Measurements from ENCODE around the gene RAD51C. TPM values are rescaled to one million over a fixed set of nuclear protein-coding genes. Genes with fewer than 3 reads are reported as not detected.

The RAD51C gene
- total RNA-seq, 1 experiment from 2014 or later = 15.2 TPM

DNA sequence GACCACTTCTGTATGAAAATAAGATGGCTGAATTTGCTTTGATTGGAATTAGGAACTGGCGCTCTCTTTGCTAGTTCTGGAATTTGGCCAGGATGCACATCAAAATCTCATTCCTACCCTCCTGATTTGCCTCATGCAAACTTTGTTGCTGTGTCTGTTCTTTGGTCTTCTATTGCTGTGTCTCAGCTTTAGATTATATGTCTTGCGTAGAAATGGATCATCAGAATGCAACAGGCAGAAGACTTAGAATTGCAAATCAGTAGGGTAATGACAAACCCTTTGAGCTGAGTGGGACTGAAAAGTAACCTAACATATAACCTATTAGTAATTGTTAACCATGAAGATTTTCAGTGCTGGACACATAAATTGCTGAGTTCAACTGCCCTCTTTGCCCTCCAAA, 30.3 kb downstream of the RAD51C start (continued):
- TF ChIP-seq KAT7 (CRISPR knock-in tag; IDR thresholded peaks at IDR 0.05; ENCODE audit: borderline replicate concordance) (no peak), TEAD4 (CRISPR knock-in tag; IDR thresholded peaks at IDR 0.05) (no peak), GRHL2 (CRISPR knock-in tag; IDR thresholded peaks at IDR 0.05; ENCODE audit: insufficient replicate concordance, severe bottlenecking) (no peak), ZNF263 (CRISPR knock-in tag; IDR thresholded peaks at IDR 0.05; ENCODE audit: low read depth) (no peak), RELA (CRISPR knock-in tag; IDR thresholded peaks at IDR 0.05; ENCODE audit: borderline replicate concordance) (no peak), IRF2 (CRISPR knock-in tag; IDR thresholded peaks at IDR 0.05; ENCODE audit: borderline replicate concordance, low read depth) (no peak), ZNF317 (CRISPR knock-in tag; IDR thresholded peaks at IDR 0.05; ENCODE audit: borderline replicate concordance, low read depth) (no peak)

DNA sequence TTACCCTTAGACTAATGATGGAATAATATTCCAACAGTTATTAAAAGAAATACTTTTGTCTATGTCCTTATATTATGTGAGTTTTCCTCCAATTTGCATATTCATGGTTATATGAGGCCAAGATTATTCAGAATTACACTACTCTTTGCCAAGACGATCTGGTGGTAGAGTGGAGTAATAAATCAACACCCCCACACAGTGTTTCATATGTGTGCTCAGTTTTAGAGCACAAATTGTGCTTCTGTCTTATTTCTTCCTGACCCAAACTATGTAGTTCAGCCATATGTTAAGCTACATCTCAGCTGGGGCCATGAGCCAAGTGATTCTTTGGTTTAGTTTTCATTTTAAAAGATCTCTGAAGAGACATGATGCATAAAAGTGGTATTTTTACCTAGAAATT, 36.4 kb downstream of the RAD51C start:
- Mint-ChIP-seq H3K36me3 (no peaks in the 10 kb centered on the region), H3K4me1 (no peaks in the 10 kb centered on the region), H3K9me3 (no peaks in the 10 kb centered on the region), H3K27me3 (ENCODE audit: low read depth) (no peaks in the 10 kb centered on the region), H3K4me3 (no peak overlapping the region), H3K27ac (no peak overlapping the region)
- POLR2A ChIA-PET = no interaction called here
- TF ChIP-seq, protein P1, sequence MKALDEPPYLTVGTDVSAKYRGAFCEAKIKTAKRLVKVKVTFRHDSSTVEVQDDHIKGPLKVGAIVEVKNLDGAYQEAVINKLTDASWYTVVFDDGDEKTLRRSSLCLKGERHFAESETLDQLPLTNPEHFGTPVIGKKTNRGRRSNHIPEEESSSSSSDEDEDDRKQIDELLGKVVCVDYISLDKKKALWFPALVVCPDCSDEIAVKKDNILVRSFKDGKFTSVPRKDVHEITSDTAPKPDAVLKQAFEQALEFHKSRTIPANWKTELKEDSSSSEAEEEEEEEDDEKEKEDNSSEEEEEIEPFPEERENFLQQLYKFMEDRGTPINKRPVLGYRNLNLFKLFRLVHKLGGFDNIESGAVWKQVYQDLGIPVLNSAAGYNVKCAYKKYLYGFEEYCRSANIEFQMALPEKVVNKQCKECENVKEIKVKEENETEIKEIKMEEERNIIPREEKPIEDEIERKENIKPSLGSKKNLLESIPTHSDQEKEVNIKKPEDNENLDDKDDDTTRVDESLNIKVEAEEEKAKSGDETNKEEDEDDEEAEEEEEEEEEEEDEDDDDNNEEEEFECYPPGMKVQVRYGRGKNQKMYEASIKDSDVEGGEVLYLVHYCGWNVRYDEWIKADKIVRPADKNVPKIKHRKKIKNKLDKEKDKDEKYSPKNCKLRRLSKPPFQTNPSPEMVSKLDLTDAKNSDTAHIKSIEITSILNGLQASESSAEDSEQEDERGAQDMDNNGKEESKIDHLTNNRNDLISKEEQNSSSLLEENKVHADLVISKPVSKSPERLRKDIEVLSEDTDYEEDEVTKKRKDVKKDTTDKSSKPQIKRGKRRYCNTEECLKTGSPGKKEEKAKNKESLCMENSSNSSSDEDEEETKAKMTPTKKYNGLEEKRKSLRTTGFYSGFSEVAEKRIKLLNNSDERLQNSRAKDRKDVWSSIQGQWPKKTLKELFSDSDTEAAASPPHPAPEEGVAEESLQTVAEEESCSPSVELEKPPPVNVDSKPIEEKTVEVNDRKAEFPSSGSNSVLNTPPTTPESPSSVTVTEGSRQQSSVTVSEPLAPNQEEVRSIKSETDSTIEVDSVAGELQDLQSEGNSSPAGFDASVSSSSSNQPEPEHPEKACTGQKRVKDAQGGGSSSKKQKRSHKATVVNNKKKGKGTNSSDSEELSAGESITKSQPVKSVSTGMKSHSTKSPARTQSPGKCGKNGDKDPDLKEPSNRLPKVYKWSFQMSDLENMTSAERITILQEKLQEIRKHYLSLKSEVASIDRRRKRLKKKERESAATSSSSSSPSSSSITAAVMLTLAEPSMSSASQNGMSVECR (CRISPR knock-in tag; IDR thresholded peaks at IDR 0.05; ENCODE audit: borderline replicate concordance) = no peak
- TF ChIP-seq, protein P2, sequence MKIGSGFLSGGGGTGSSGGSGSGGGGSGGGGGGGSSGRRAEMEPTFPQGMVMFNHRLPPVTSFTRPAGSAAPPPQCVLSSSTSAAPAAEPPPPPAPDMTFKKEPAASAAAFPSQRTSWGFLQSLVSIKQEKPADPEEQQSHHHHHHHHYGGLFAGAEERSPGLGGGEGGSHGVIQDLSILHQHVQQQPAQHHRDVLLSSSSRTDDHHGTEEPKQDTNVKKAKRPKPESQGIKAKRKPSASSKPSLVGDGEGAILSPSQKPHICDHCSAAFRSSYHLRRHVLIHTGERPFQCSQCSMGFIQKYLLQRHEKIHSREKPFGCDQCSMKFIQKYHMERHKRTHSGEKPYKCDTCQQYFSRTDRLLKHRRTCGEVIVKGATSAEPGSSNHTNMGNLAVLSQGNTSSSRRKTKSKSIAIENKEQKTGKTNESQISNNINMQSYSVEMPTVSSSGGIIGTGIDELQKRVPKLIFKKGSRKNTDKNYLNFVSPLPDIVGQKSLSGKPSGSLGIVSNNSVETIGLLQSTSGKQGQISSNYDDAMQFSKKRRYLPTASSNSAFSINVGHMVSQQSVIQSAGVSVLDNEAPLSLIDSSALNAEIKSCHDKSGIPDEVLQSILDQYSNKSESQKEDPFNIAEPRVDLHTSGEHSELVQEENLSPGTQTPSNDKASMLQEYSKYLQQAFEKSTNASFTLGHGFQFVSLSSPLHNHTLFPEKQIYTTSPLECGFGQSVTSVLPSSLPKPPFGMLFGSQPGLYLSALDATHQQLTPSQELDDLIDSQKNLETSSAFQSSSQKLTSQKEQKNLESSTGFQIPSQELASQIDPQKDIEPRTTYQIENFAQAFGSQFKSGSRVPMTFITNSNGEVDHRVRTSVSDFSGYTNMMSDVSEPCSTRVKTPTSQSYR (CRISPR knock-in tag; IDR thresholded peaks at IDR 0.05) = no peak
- TF ChIP-seq TP53 (CRISPR knock-in tag; IDR thresholded peaks at IDR 0.05) = no peak
- no peak for TF ChIP-seq TCF7 (CRISPR knock-in tag; IDR thresholded peaks at IDR 0.05; ENCODE audit: low read depth)
- TF ChIP-seq, protein P3, sequence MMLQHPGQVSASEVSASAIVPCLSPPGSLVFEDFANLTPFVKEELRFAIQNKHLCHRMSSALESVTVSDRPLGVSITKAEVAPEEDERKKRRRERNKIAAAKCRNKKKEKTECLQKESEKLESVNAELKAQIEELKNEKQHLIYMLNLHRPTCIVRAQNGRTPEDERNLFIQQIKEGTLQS (CRISPR knock-in tag; conservative IDR thresholded peaks at IDR 0.05) = no peak
- DNase-seq (ENCODE audit: low spot score) (no peak), ATAC-seq (no peak)
- CTCF ChIA-PET = no interaction called here

DNA sequence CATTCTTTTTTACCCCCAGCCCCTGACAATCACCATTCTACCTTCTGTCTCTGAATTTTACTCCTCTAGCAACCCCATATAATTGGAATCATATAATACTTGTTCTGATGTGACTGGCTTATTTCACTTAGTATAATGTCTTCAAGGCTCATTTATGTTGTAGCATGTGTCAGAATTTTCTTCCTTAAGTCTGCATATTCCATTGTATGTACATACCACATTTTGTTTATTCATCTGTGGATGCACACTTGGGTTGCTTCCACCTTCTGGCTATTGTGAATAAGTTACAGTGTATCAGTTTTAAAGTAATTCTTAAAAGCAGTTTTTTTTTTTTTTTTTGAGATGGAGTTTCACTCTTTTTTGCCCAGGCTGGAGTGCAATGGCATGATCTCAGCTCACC, 38.5 kb downstream of the RAD51C start:
- Mint-ChIP-seq H3K4me3 (no peak overlapping the region), H3K36me3 (no peaks in the 10 kb centered on the region), H3K27ac (no peak overlapping the region), H3K27me3 (ENCODE audit: low read depth) (no peaks in the 10 kb centered on the region), H3K9me3 (no peaks in the 10 kb centered on the region), H3K4me1 (no peaks in the 10 kb centered on the region)
- DNase-seq (ENCODE audit: low spot score) = no peak
- no peak for ATAC-seq
- POLR2A ChIA-PET = no interaction called here
- CTCF ChIA-PET = interaction anchor here (1.4 kb wide), 1 partner anchor 20 kb away, joined by 5 read pairs; no protein-coding TSS in a partner anchor
- TF ChIP-seq, protein P4, sequence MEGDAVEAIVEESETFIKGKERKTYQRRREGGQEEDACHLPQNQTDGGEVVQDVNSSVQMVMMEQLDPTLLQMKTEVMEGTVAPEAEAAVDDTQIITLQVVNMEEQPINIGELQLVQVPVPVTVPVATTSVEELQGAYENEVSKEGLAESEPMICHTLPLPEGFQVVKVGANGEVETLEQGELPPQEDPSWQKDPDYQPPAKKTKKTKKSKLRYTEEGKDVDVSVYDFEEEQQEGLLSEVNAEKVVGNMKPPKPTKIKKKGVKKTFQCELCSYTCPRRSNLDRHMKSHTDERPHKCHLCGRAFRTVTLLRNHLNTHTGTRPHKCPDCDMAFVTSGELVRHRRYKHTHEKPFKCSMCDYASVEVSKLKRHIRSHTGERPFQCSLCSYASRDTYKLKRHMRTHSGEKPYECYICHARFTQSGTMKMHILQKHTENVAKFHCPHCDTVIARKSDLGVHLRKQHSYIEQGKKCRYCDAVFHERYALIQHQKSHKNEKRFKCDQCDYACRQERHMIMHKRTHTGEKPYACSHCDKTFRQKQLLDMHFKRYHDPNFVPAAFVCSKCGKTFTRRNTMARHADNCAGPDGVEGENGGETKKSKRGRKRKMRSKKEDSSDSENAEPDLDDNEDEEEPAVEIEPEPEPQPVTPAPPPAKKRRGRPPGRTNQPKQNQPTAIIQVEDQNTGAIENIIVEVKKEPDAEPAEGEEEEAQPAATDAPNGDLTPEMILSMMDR (IDR thresholded peaks at IDR 0.05) = no peak
- TF ChIP-seq, protein P5, sequence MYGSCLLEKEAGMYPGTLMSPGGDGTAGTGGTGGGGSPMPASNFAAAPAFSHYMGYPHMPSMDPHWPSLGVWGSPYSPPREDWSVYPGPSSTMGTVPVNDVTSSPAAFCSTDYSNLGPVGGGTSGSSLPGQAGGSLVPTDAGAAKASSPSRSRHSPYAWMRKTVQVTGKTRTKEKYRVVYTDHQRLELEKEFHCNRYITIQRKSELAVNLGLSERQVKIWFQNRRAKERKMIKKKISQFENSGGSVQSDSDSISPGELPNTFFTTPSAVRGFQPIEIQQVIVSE (CRISPR knock-in tag; IDR thresholded peaks at IDR 0.05; ENCODE audit: borderline replicate concordance) = no peak
- TF ChIP-seq SMAD3 (CRISPR knock-in tag; IDR thresholded peaks at IDR 0.05; ENCODE audit: borderline replicate concordance) = no peak
- TF ChIP-seq TEAD1 (CRISPR knock-in tag; IDR thresholded peaks at IDR 0.05) = no peak
- TF ChIP-seq, protein P6, sequence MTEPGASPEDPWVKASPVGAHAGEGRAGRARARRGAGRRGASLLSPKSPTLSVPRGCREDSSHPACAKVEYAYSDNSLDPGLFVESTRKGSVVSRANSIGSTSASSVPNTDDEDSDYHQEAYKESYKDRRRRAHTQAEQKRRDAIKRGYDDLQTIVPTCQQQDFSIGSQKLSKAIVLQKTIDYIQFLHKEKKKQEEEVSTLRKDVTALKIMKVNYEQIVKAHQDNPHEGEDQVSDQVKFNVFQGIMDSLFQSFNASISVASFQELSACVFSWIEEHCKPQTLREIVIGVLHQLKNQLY (CRISPR knock-in tag; IDR thresholded peaks at IDR 0.05) = no peak
- TF ChIP-seq JUN (CRISPR knock-in tag; IDR thresholded peaks at IDR 0.05) = no peak
- no peak for TF ChIP-seq PRRX2 (CRISPR knock-in tag; IDR thresholded peaks at IDR 0.05)
